Cardiac muscle cell (in vitro differentiated cells and primary cell): Measurements from ENCODE around the gene UBXN11. TPM values are rescaled to one million over a fixed set of nuclear protein-coding genes. Genes with fewer than 3 reads are reported as not detected.

Experiments
- DNase-seq, 2 donors: peaks; one replicate each; pipeline versions ENCODE4 v3.0.0 to v3.0.0-alpha.2; 2010 to 2017; ENCODE audit warnings: low read depth in 1 of 2, low spot score in 1 of 2
- H3K27ac ChIP-seq: fragments of 200-600 bp; sonication (generic); 2 replicates; pipeline ENCODE4 v1.5.1; 2016
- H3K27me3 ChIP-seq: fragments of 200-600 bp; sonication (generic); 2 replicates; pipeline ENCODE4 v1.6.0; 2016; ENCODE audit warnings: control low read depth
- H3K36me3 ChIP-seq: fragments of 200-600 bp; sonication (generic); 2 replicates; pipeline ENCODE4 v1.5.1; 2016; ENCODE audit warnings: control low read depth
- H3K4me1 ChIP-seq: fragments of 200-600 bp; sonication (generic); 2 replicates; pipeline ENCODE4 v1.8.1; 2017; ENCODE audit warnings: low read depth, mild to moderate bottlenecking, mixed run types
- H3K4me3 ChIP-seq: fragments of 200-600 bp; sonication (generic); 2 replicates; pipeline ENCODE4 v1.5.1; 2016; ENCODE audit warnings: mild to moderate bottlenecking
- H3K9me3 ChIP-seq: fragments of 200-600 bp; sonication (generic); 2 replicates; pipeline ENCODE4 v1.5.1; 2017; ENCODE audit warnings: low read depth, mild to moderate bottlenecking, control low read depth
- CTCF ChIP-seq: IDR thresholded peaks from 2 replicates; pipeline ENCODE4 v1.5.1; 2012; ENCODE audit warnings: low read depth, mild to moderate bottlenecking, low read length
- polyA plus RNA-seq: library from polyadenylated mRNA; unstranded; fragments of >200 nt; fragmentation: Nextera tagmentation; extraction: Ambion mirVana; gene quantifications from 2 replicates; pipeline ENCODE4 v1.2.1, GENCODE V29; 2016
- total RNA-seq: library from RNA; depleted of rRNA; stranded (reverse); fragments of >200 nt; gene quantifications from 2 replicates; pipeline ENCODE4 v1.2.3, GENCODE V29; 2016

The UBXN11 gene
- total and polyA plus RNA-seq, 2 experiments from 2014 or later, result 21.1 to 41.3 TPM

GRCh38 chr1:26340047-26340481, 33.6 kb upstream of the UBXN11 start:
- no peaks in the 10 kb centered on the region for H3K27me3 ChIP-seq

GRCh38 chr1:26338670-26339069, 32.2 kb upstream of the UBXN11 start:
- no peak for DNase-seq
- Histone ChIP-seq H3K27ac (no peak overlapping the region), H3K9me3 (no peaks in the 10 kb centered on the region), H3K4me3 (no peak overlapping the region), H3K36me3 (no peaks in the 10 kb centered on the region), H3K27me3 (no peaks in the 10 kb centered on the region), H3K4me1 (no peaks in the 10 kb centered on the region)
- TF ChIP-seq CTCF, result no peak

More at GRCh38 chr1:26340047-26340481, 33.6 kb upstream of the UBXN11 start:
- no peaks in the 10 kb centered on the region for H3K4me1 ChIP-seq
- H3K27ac ChIP-seq, result no peak overlapping the region
- DNase-seq, result no peak
- no peaks in the 10 kb centered on the region for H3K36me3 ChIP-seq
- TF ChIP-seq CTCF, result no peak
- no peaks in the 10 kb centered on the region for H3K9me3 ChIP-seq
- H3K4me3 ChIP-seq, result no peak overlapping the region

- no peaks in the 10 kb centered on the region for H3K9me3 ChIP-seq
- TF ChIP-seq CTCF, result no peak
- H3K36me3 ChIP-seq, result no peaks in the 10 kb centered on the region
- H3K4me3 ChIP-seq, result no peak overlapping the region
- H3K27ac ChIP-seq, result no peak overlapping the region
- DNase-seq, result no peak
- H3K27me3 ChIP-seq, result no peaks in the 10 kb centered on the region
- H3K4me1 ChIP-seq, result no peaks in the 10 kb centered on the region
Observed at GRCh38 chr1:26337625-26338024, 31.2 kb upstream of the UBXN11 start.

- Histone ChIP-seq H3K36me3 (no peaks in the 10 kb centered on the region), H3K27ac (no peak overlapping the region), H3K27me3 (no peaks in the 10 kb centered on the region), H3K9me3 (no peaks in the 10 kb centered on the region), H3K4me1 (no peaks in the 10 kb centered on the region), H3K4me3 (no peak overlapping the region)
- TF ChIP-seq CTCF, result no peak
- no peak for DNase-seq
Observed at GRCh38 chr1:26337206-26337535, 30.7 kb upstream of the UBXN11 start.

- Histone ChIP-seq H3K27ac (no peak overlapping the region), H3K4me3 (peak overlapping the region; percentile 31), H3K9me3 (no peaks in the 10 kb centered on the region)
Observed at GRCh38 chr1:26336477-26337205, 30.2 kb upstream of the UBXN11 start.

More at GRCh38 chr1:26336477-26337205, 30.2 kb upstream of the UBXN11 start:
- no peaks in the 10 kb centered on the region for H3K4me1 ChIP-seq
- H3K36me3 ChIP-seq, result no peaks in the 10 kb centered on the region
- DNase-seq, result peak; percentile 42 to 76
- TF ChIP-seq CTCF, result no peak
- no peaks in the 10 kb centered on the region for H3K27me3 ChIP-seq
